HG02678 (cell line): Measurements from ENCODE around the gene DNAL1.
A peak's percentile ranks its signal among the peaks of the same experiment; 100 is the strongest.

Experiments used
- ATAC-seq: cut with Tn5 transposase; IDR thresholded peaks from one replicate; pipeline ENCODE4 v1.9.1; 2021; ENCODE audit warnings: mild to moderate bottlenecking, moderate library complexity; ENCODE audit not compliant: unreplicated experiment

The DNAL1 gene

GRCh38 chr14:73741876-73742519, 97.2 kb downstream of the DNAL1 start:
- ATAC-seq: no peak

GRCh38 chr14:73742520-73743238, 97.9 kb downstream of the DNAL1 start:
- no peak for ATAC-seq

GRCh38 chr14:73743431-73743931, 98.7 kb downstream of the DNAL1 start:
- peak; percentile 56 for ATAC-seq

- ATAC-seq: no peak
Observed at GRCh38 chr14:73744175-73744867, 99.5 kb downstream of the DNAL1 start.

GRCh38 chr14:73744874-73745529, 100.2 kb downstream of the DNAL1 start:
- no peak for ATAC-seq

GRCh38 chr14:73745571-73746519, 101.1 kb downstream of the DNAL1 start:
- ATAC-seq: no peak

GRCh38 chr14:73746520-73747378, 102.0 kb downstream of the DNAL1 start:
- no peak for ATAC-seq

GRCh38 chr14:73747379-73748211, 102.8 kb downstream of the DNAL1 start:
- ATAC-seq: no peak

GRCh38 chr14:73748858-73749357, 104.1 kb downstream of the DNAL1 start:
- no peak for ATAC-seq

GRCh38 chr14:73749706-73750530, 105.1 kb downstream of the DNAL1 start:
- ATAC-seq: no peak

GRCh38 chr14:73750531-73750901, 105.7 kb downstream of the DNAL1 start:
- no peak for ATAC-seq

- ATAC-seq: no peak
Observed at GRCh38 chr14:73751157-73751691, 106.4 kb downstream of the DNAL1 start.

- no peak for ATAC-seq
Observed at GRCh38 chr14:73752297-73752992, 107.7 kb downstream of the DNAL1 start.
